Transverse colon (tissue), 3 donors: ENCODE results near the gene REEP1.

Experiments
- CTCF ChIP-seq, 5 experiments: fragments of 200-600 bp in 3 of 5; fragments of 450-650 bp in 2 of 5; sonication (generic) in 3 of 5; IDR thresholded peaks; 1 replicate in 2 of 5; 2 replicates in 3 of 5; pipeline ENCODE4 v1.5.1; 2016 to 2017; ENCODE audit warnings: antibody characterized with exemption in 5 of 5, inconsistent platforms in 3 of 5, mild to moderate bottlenecking in 2 of 5, moderate library complexity in 1 of 5
- EP300 ChIP-seq: sonication (generic); formaldehyde crosslinking; IDR thresholded peaks from one replicate; pipeline ENCODE4 v1.6.1; 2017; ENCODE audit warnings: antibody characterized with exemption, low read depth

GRCh38 chr2:86382698-86383097, 45.3 kb upstream of the REEP1 start:
- no peak for TF ChIP-seq CTCF (IDR thresholded peaks at IDR 0.05)
- no peak for TF ChIP-seq EP300
